Measurements from ENCODE around the gene EFNA2. TPM values are rescaled to one million over a fixed set of nuclear protein-coding genes. Genes with fewer than 3 reads are reported as not detected.

EFNA2 gene
- total and polyA plus RNA-seq, 2 of the 8 experiments (the other 6 are each of a cell fraction or from before 2014, with no cell fraction given): 4.0 to 7.0 TPM

DNA sequence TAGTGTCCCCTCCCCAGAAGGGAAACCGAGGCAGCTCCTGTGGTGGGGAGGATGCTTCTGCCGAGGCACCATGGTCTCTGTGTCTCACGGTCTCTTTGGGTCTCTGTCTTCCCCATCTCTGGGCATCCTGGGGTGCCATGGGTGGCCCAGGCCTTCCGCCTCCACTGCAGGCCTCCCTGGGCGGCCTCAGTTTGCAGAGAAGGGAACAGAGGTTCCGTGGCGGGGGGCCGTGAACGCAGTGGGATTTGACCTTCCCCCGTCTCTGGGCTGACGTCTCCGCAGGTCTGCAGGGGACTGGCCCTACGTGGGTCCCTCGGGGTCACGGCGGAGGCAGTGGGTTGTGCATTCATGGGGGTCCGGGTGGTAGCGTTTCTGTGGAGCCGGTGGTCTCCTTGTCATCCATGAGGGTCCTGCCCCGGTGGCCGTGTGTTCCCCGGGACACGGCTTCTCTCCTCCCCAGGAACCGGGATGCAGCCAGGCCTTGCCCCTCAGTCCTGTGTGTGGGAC lies 4.6 kb downstream of the EFNA2 start (continued):
- TF ChIP-seq ATF2 (IDR thresholded peaks at IDR 0.05; ENCODE audit: low read length): no peak
- TF ChIP-seq CREB1 (IDR thresholded peaks at IDR 0.05): no peak
- no peak for TF ChIP-seq TAF1 (IDR thresholded peaks at IDR 0.05; ENCODE audit: low read depth, low read length)
- TF ChIP-seq ASH2L (IDR thresholded peaks at IDR 0.05; ENCODE audit: low read length): no peak
- TF ChIP-seq SP4 (IDR thresholded peaks at IDR 0.05; ENCODE audit: low read length): no peak
- no peak for TF ChIP-seq TAF7 (optimal IDR thresholded peaks at IDR 0.05; ENCODE audit: borderline replicate concordance, low read depth, low read length)
- no peak for TF ChIP-seq KDM4A (IDR thresholded peaks at IDR 0.05; ENCODE audit: low read depth, low read length, severe bottlenecking)
- no peak for TF ChIP-seq SIRT6 (IDR thresholded peaks at IDR 0.05; ENCODE audit: low read length)
